Stimulated activated CD8-positive, alpha-beta memory T cell treated with anti-CD3 and anti-CD28 coated beads, Interleukin-4, amount 100 ng/mL, for 48 hours (primary cell): ENCODE data around the gene MNAT1.
"Not testable (repeated sequence)": the region's sequence is repeated elsewhere in the genome, so short reads cannot be mapped to it uniquely, and the experiment has no call there.

Experiments used
- DNase-seq: peaks from one replicate; pipeline ENCODE4 v3.0.0-alpha.2; 2020

The MNAT1 gene

DNA sequence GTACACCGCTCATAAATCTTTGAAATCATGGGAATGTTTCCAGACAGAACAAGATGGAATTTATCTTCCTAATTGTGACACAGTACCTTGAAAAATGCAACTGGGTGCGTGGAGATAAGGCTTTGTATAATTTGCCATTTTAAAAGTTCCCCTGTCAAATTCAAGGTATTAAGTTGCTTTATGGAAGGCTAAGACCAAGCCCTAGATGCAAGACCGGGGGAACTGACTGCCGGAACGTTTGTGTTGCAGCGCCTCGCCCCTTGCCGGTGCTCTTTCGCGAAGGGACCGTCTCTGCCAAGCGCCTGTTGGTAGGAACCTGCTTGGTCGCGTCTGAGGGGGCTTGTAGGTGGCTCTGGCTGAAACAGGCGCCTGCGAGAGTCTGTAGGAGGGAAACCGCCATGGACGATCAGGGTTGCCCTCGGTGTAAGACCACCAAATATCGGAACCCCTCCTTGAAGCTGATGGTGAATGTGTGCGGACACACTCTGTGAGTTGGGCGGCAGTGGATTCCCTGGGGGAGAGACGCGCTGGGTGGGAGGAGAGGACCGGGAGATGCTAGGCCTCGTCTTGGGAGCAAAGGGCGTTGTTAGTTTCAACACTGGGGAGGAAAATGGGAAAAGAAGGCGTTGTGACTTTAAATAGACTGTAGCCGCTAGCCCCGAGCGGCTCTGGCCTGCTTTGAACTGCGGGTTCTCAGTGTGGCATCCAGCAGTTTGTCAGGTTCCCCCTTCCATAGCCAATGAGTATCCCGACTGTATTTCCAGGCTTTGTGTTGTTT lies at the start of gene MNAT1:
MNAT1 (plus strand) TSS at position 297 of the 778 bp plus-strand sequence; CDS start at position 399, 102 bp downstream.
- DNase-seq: peak; percentile 87

DNA sequence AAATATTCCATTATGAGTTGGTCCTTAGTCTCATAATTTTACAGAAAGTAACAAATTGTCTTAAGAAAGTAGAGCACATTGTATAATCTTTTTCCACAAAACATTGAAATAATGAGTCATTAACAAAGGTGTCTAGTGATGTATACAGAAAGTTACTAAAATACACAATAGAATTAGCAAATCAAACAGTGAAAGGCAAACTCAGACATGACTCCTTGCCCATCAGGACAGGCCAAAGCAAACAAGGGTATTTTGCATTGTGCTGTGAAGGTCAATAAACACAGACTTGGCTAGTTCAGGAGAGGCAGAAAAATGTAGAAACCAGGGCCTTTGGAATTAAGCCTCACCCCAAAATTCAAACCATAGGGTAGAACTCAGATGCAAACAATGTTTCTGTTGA lies 47.7 kb upstream of the MNAT1 start:
- DNase-seq: no peak

DNA sequence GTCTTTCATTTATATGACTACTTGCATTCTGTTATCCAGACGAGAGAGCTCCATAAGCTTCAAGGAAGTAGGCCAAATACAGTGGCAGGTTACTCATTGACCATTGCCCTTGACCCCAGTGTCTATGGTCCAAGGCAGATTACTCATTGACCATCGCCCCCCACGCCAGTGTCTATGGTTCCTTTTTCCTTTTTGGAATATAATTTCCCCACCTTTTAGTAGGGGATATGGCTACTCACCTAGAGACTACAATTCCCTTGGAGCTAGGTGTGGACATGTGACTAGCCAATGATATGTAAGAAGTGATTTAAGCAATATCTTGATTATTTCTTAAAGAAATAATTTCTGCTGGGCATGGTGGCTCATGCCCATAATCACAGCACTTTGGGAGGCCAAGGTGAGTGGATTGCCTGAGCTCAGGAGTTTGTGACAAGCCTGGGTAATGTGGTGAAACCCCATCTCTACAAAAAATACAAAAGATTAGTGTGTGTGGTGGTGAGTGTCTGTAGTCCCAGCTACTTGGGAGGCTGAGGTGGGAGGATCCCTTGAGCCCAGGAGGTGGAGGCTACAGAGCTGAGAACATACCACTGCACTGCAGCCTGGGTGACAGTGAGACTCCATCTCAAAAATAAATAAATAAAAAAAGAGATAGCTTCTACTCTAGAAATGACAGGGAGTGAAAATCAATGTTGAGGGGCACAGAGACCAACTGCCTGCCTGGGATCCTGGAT lies 43.0 kb upstream of the MNAT1 start:
- DNase-seq: no peak

DNA sequence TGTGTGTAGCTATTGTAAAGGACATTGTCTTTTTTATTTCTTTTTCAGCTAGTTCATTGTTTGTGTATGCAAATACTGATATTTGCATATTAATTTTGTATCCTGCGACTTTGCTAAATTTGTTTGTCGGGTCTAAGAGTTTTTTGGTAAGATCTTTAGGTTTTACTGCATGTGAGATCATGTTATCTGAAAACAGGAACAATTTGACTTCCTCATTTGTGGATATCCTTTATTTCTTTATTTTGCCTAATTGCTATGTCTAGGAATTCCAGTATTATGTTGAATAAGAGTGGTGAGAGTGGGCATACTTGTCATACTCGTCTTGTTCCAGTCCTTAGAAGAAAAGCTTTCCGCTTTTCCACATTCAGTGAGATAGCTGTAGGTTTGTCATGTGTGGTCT lies 39.2 kb upstream of the MNAT1 start:
- DNase-seq: no peak

DNA sequence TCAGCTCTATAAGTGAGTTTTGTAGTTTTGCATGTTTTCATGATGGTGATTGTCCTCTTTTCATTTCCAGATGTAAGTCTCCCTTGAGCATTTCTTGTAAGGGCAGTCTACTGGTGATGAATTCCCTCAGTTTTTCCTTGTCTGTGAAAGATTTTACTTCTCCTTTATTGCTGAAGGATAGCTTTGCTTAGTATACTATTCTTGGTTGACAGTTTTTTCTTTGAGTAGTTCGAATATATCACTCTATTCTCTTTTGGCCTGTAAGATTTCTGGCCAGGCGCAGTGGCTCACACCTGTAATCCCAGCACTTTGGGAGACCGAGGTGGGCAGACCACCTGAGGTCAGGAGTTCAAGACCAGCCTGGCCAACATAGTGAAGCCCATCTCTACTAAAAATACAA lies 34.0 kb upstream of the MNAT1 start:
- no peak for DNase-seq

DNA sequence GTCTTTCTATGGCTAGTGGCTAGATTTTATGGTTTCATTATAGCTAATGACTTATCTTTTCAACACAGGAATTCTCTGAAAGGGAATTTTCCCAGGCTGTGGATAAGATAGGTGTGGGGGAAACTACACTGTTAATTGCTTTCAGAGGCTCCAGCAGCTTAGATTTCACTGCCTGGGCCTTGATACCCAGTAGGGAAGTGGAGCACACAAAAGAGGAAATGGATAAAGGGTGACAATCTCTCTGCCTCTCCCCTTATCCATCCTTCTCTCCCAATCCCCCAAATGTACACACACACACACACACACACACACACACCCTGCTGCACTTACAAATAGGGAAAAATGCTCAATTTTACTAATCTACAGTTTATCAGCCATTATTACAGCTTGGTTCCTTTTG lies 29.5 kb upstream of the MNAT1 start:
- DNase-seq: no peak

DNA sequence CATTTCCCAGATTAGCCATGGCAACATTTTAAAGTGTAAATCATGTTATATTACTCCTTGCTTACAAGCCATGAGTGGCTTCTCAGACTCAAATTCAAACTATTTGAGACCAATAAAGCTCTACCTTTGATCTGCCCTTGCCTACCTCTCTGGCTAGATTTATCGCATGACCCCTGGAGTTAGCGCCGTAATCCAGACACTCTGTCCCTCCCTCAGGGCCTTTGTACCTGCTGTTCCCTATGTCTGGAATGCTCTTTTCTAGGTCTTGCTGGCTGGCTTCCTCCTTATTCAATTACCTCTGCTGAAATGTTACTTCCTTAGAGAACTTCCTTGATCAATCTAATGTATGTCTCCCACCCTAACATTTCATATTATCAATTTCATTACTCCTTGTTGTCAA lies 26.7 kb upstream of the MNAT1 start:
- no peak for DNase-seq

DNA sequence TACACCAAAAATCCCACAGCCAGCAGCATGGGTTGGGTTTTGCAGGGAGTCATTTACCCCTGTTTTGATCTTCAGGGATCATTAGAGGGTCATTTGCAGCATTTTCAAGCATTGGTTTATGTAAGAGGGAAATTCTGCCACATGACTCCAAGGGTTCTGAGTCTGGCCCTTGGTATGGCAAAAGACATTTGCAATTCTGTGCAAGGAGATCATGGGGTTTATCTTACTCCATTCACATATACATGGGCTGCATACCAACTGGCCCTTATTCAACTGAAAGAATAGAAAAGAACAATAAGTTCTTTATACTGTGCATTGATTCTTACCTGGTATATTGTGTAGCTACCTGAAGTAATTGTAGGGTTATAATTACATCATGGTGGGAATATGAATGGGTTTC lies 24.1 kb upstream of the MNAT1 start:
- no peak for DNase-seq

DNA sequence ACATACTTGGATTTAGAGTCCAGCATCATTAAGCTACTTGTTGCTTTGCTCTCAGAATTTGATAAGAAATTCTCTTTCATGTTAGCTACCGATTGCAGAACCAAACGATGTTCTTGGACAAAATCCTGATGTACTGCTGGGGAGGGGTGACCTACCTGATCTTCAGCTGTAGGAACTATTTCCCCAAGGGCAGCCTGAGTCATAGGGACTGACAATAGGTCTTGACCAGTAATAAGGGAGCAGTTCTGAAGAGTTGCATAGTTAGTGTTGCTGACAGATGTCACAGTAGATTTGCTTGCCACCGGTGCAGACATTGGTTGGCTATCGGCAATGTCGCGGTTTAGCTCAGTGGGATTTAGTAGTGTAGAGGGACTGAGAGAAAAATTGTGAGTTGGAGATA lies 21.0 kb upstream of the MNAT1 start:
- DNase-seq: no peak

DNA sequence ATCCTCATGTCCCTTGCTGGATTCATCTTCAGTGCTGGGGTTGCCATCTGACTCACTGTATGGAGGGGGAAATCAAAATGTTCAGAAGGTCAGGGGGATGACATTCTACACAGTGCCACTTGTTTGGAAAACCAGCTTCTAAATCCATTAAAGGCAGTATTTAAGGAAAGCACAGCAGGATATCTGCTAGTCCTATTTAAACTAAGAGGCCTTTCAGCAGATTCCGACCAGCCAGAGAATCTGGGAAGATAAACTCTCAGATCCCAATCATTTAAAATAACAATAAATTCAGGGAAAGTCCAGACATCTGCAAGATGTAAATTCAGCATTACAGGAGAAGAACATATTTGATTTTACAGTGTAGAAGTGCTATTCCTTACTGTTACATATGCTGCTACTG lies 14.2 kb upstream of the MNAT1 start:
- no peak for DNase-seq

DNA sequence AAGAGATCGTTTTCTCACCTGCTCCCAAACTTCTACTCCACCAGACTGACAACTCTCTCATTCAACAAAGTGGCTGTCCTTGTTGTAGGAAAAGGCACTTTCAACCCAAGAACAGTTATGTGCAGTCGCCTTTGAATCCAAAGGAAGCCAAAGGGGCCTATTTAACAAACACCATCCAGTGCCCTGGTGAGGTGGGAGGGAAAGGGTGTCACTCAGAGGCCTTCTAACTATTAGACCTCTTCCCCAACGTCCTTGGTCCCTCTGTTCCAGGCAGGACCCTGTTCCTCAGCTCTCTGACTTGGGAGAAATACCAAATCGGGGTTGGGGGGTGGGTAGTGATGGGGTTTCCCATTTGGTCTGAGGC lies 13.6 kb upstream of the MNAT1 start:
- no peak for DNase-seq

DNA sequence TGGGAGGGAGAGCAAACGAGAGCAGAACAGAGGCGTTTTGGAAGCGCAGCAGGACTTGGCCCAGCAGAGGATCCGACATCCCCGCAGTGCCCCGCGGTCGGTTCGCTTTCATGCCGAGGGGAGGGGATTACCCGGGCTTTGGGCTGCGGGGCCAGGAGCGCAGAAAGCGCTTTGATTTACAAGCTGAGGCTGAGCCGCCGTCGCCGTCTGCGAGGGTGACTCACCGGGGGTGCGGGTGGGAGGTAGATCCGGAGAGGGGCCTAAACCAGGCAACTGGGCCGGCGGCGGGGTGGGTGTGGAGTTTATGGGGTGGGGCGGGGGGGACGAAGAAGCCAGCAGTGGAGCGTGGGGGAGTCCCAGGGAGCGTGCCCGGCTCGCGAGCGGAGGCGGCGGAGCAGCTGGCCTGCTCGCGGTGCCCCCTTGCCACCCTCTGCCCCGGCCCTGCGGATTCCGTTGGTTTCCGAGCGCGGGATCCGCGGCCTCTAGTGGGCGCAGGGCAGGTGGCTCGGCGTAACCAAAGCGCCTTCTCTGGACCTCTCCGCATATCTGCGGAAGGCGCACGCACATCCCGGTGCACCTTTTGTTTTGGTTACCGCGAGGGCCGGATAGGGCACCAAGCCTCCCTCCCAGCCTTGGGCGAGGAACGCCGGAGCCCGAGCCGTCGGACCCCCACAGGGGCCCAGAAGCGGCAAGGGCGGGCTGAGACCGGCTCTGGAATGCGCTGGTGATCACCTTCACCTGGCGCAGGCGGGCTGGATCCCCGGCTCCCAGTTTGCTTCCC lies 13.0 kb upstream of the MNAT1 start:
- peak; percentile 73 for DNase-seq

DNA sequence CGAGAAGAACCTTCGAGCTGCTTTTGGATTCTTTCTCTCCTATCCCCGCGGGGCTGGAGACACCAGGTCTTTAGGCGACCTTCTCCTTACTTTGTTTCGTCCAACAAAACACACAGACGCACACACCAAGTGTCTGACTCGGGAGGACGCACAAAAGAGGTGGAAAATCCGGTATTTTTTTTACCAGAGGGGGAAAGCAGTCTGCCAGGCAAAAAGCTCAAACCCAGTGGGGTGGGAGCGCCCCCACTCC lies 12.5 kb upstream of the MNAT1 start:
- peak; percentile 29 for DNase-seq

DNA sequence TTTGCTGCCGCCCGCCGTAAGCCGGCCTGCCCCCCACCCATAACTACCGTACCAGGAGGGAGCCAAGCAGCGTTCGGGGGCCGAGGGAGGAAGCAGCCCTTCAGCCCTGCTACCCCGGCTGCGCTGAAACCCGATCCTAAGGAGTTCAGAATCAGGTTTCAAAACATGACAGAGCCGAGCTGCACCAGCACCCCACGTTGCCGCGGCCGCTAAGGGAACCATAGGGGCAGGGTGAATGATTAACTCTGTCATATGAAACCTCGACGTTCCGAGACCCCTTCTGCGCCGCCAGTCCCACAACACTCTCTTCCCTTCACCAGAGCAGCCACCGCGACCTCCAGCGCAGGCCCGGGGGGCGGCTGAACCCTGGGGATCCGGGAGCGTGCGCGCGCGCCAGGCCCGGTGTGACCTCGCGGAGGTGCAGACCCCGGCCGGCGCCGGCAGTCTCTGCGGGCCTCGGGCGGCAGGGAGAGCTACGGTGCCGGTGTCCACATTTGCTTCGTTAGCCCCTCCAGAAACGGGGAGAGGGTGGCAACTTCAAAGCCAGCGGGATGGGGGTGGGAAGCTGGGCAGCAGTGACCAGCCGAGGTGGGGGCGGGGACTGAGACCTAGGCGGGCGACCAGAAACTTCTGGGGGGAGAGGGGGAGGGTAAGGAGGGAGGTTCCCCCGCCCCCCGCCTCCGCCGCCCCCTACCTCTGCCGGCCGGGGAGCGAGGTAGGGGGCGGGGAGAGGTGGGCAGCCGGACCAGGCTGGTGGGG lies 12.0 kb upstream of the MNAT1 start:
- DNase-seq: peak; percentile 53

DNA sequence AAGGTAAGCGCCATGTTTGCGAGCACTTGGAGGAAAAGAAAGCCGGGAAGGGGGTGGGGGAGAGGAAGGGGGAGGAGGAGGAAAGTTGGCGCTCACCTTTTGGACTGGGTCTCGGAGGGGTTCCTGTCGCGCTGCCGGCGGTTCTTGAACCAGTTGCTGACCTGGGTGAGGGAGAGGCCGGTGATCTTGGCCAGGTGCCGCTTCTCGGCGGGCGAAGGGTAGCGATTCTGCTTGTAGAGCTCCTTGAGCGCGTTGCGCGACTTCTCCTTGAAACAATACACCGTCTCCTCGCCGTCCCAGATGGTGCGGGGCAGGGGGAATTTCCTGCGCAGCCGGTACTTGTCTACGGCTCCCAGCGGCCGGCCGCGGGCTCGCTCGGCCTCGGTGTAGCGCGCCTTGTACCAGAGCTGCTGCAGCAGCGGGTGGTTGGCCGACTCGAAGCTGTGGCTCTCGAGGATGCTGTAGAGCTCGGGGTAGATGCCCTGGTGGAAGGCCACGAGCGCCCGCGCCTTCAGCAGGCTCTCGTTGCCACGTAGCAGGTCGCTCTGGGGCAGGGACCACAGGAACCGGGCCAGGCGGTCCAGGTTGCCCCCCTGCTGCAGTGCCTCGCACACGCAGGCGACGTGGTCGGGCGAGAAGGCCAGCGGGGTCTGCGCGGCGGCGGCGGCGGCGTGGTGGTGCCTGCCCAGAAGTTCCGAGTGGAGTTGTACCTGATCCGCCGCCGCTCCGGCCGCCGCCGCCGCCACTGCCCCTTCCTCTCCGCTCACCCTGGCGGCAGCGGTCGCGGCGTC lies 11.2 kb upstream of the MNAT1 start:
- peak; percentile 56 for DNase-seq

DNA sequence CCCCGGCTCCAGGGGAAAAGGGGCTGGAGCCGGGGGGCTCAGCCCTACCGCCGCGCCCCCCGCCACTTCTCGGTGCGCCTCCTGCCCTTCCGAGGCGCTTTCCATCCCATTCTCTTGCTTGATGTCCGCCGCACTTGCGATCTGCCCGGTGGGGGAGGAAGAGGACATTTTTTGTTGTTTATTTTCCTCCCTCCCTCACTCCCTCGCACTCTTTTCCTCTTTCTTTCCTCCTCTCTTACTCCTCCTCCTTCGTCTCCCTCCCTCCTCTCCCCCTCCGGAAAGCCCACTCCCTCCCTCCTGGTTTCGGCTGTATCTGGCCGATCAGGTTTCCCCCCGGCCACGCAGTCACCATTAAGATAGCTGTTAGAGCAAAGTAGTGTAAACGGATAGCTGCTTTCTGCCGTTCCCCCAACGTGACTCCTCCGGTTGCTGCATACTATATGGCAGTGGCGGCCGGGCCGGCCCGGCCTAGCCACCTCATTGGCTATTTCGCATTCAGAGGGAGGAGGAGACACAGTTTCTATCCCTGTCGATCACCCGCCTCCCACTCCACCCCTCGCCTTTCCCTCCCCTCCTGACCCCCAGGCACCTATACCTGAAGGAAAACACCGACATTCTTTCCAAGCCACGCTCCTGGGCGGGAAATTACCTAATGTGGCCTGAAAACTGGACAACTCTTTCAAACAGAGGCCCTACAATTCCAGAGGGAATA lies 10.5 kb upstream of the MNAT1 start, which contains the start of gene SIX4:
SIX4 (minus strand) TSS at position 445 of the 712 bp plus-strand sequence; CDS start at position 168, 277 bp downstream.
- DNase-seq: peak; percentile 37

DNA sequence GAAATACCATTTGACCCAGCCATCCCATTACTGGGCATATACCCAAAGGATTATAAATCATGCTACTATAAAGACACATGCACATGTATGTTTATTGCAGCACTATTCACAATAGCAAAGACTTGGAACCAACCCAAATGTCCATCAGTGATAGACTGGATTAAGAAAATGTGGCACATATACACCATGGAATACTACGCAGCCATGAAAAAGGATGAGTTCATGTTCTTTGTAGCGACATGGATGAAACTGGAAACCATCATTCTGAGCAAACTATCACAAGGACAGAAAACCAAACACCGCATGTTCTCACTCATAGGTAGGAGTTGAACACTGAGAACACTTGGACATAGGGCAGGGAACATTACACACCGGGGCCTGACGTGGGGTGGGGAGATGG lies 3.3 kb upstream of the MNAT1 start:
- DNase-seq: not testable (repeated sequence)

DNA sequence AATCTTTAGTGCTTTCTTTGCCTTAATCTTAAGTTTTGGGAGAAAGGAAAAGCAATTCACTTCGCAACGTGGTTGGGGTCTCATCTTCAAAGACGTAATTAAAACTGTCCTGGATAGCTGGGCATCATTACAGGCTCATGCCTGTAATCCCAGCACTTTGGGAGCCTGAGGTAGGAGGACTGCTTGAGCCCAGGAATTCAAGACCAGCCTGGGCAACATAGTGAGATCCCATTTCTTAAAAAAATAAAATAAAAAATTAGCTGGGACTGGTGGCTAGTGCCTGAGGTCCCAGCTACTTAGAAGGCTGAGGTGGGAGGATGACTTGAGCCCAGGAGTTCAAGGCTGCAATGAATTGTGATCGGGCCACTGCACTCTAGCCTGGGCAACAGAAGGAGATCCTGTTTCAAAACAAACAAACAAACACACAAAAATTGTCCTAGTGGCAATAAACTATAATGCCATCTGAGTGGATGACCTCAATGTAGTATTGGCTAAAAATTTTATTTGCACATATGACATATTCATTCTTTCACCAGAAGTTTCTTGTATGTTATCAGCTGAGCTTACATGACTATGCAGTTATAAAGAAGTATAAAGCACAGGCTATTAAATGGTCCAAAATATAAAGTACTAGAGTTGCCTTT lies 1.6 kb upstream of the MNAT1 start:
- no peak for DNase-seq

DNA sequence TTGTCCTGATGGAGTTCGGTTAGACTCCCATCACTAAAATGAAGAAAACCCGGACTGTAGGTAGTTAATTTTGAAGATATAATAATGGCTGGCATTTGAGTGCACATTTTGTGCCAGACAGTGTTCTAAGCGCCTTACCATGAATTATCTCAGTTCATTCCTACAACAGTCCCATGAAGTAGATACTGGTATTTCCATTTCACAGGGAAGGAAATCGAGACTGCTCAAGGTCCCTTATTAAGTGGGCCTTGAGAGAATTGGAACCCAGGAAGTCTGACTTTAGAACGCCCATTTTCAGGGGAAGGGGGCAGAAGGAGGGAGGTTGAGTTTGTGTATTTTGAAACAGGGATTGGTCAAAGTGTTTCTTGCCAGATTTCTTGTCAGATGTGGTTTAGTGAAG lies 855 bp downstream of the MNAT1 start:
- no peak for DNase-seq

DNA sequence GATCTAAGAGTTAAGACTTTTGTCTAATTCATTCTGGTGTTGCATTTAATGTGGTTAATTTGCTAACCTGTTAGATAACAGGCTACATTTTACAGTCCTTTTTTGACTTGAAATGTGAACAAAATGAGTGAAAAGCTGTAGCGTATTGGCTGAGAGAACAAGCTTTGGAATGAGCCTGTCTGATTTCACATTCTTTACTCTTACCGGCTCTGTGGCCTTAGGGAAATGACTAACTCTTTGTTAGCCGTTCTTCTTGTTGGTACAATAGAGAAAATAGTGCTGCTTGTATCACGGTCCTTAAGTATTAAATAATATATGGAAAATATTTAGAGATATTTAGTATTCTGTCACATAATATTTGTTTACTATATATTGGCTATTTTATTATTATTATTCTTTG lies 1.9 kb downstream of the MNAT1 start:
- DNase-seq: no peak

DNA sequence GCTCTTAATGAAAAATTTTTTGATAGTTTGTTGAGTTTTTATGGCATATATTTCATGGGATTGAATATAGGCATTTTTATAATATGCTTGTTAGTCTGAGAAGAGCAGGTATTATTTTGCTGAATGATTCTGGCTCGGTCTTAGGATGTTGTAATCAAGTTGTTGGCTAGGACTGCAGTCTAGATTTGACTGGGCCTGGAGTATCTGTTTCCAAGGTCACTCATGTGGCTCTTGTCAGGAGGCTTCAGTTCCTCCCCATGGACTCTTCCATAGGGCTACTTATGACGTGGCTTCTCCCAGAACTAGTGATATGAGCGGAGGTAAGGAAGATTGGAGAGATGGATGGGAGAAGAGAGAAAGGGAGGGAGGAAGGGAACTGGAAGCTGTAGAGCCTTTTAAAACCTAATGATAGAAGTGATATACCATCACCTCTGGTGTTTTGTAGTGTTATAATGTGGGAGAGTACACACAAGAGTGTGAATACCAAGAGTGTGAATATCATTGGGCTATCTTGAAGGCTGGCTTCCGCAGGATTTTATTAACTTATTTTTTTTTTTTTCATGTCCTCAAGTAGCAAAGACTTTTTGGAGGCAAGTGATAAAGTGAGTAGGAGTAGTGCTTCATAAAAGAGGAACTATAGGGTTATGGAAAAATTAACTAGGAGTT lies 4.4 kb downstream of the MNAT1 start:
- no peak for DNase-seq
